NB4 (cell line): ENCODE measurements around the gene STK24.

ENCODE experiments used
- CTCF ChIP-seq: IDR thresholded peaks from one replicate; pipeline ENCODE4 v1.5.1; 2012; ENCODE audit warnings: low read depth, low read length
- MAX ChIP-seq: IDR thresholded peaks from 2 replicates; pipeline ENCODE4 v1.6.1; 2011; ENCODE audit warnings: low read depth, low read length
- MYC ChIP-seq: IDR thresholded peaks from 2 replicates; pipeline ENCODE4 v1.6.1; 2011; ENCODE audit warnings: low read depth, low read length
- POLR2A ChIP-seq: IDR thresholded peaks from 2 replicates; pipeline ENCODE4 v1.6.1; 2011; ENCODE audit warnings: mild to moderate bottlenecking; ENCODE audit not compliant: insufficient read length; ENCODE audit errors: extremely low read depth

- no peak for TF ChIP-seq POLR2A
- TF ChIP-seq CTCF, result no peak
- no peak for TF ChIP-seq MAX
- no peak for TF ChIP-seq MYC
These were observed 179.0 kb downstream of the STK24 start for GRCh38 chr13:98397861-98398260.
